Kidney capillary endothelial cell (primary cell): ENCODE data around the gene KCNMA1.

ENCODE experiments used
- DNase-seq: peaks from one replicate; pipeline ENCODE4 v3.0.0-alpha.2; 2018; ENCODE audit warnings: low spot score

KCNMA1 gene

GRCh38 chr10:77297393-77297739, 340.2 kb downstream of the KCNMA1 start:
- DNase-seq, result no peak

GRCh38 chr10:77296534-77297392, 340.8 kb downstream of the KCNMA1 start:
- DNase-seq, result no peak

GRCh38 chr10:77293773-77294172, 343.8 kb downstream of the KCNMA1 start:
- DNase-seq, result no peak

GRCh38 chr10:77293347-77293746, 344.3 kb downstream of the KCNMA1 start:
- DNase-seq, result no peak

GRCh38 chr10:77291596-77292505, 345.8 kb downstream of the KCNMA1 start:
- DNase-seq, result no peak

GRCh38 chr10:77290528-77291155, 347.0 kb downstream of the KCNMA1 start:
- DNase-seq, result no peak

GRCh38 chr10:77289790-77290189, 347.8 kb downstream of the KCNMA1 start:
- DNase-seq, result no peak

GRCh38 chr10:77289027-77289501, 348.5 kb downstream of the KCNMA1 start:
- no peak for DNase-seq

GRCh38 chr10:77287647-77288120, 349.9 kb downstream of the KCNMA1 start:
- DNase-seq, result no peak

- no peak for DNase-seq
These were observed 350.8 kb downstream of the KCNMA1 start for GRCh38 chr10:77286531-77287508.

GRCh38 chr10:77285529-77286182, 352.0 kb downstream of the KCNMA1 start:
- DNase-seq, result no peak

- no peak for DNase-seq
These were observed 352.8 kb downstream of the KCNMA1 start for GRCh38 chr10:77284797-77285196.

GRCh38 chr10:77283326-77283725, 354.3 kb downstream of the KCNMA1 start:
- DNase-seq, result no peak

- DNase-seq, result no peak
These were observed 355.4 kb downstream of the KCNMA1 start for GRCh38 chr10:77282163-77282562.

GRCh38 chr10:77281719-77282118, 355.9 kb downstream of the KCNMA1 start:
- no peak for DNase-seq

- no peak for DNase-seq
These were observed 358.4 kb downstream of the KCNMA1 start for GRCh38 chr10:77279207-77279606.

GRCh38 chr10:77274046-77274795, 363.4 kb downstream of the KCNMA1 start:
- no peak for DNase-seq

- no peak for DNase-seq
These were observed 368.4 kb downstream of the KCNMA1 start for GRCh38 chr10:77269163-77269562.

GRCh38 chr10:77268721-77269120, 368.9 kb downstream of the KCNMA1 start:
- DNase-seq, result no peak
